NCI-H1092 treated with DMSO at 0.1 percent for 48 hours (cell line): ENCODE data around the gene SLC17A8.
"Not testable (repeated sequence)": the region's sequence is repeated elsewhere in the genome, so short reads cannot be mapped to it uniquely, and the experiment has no call there.

ENCODE experiments used
- DNase-seq: peaks from one replicate; lab custom pipeline; 2025; lab: John Stamatoyannopoulos, UW

Gene SLC17A8

DNA sequence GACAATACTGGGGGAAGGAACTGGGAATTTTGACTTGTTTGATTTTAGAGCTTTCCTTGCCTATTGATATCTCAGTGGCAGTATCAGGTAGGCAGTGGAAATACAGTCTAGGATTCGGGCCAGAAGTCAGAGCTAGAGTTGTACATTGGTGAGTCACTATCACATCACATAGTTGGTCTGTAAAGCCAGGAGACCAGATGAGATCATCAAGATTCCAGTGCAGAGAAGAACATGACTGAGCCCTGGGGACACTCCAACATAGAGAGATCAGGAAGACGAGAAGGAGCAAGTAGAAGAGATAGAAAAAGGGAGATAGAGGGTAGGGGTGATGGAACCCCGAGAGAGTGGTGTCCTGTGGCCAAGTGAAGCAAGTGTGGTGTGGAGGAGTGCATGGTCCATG, 70.2 kb downstream of the SLC17A8 start:
- DNase-seq = no peak

DNA sequence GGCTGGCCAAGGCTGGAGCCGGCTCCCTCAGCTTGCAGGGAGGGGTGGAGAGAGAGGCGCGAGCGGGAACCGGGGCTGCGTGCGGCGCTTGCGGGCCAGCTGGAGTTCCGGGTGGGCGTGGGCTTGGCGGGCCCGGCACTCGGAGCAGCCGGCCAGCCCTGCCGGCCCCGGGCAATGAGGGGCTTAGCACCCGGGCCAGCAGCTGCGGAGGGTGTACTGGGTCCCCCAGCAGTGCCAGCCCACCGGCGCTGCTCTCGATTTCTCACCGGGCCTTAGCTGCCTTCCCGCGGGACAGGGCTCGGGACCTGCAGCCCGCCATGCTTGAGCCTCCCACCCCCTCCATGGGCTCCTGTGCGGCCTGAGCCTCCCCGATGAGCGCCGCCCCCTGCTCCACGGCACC, 73.4 kb downstream of the SLC17A8 start:
- not testable (repeated sequence) for DNase-seq

DNA sequence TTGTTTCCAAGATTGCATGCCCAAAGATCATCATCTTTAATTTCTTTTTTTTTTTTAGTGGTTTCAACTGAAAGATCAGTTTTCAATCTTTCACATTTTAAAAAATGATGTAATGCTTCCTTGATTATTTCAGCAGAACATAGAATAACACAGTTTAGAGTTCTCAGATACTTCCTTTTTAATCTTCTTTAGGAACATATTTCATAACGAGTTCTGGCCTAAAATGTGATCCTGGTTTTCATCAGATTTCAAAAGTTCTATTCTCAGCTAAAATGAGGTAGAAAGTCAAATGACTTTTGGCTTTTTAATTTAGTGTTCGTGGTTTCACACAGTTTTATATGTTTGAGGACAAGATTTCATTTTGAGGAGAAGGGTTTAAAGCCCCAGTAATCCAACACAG, 76.8 kb downstream of the SLC17A8 start:
- no peak for DNase-seq

DNA sequence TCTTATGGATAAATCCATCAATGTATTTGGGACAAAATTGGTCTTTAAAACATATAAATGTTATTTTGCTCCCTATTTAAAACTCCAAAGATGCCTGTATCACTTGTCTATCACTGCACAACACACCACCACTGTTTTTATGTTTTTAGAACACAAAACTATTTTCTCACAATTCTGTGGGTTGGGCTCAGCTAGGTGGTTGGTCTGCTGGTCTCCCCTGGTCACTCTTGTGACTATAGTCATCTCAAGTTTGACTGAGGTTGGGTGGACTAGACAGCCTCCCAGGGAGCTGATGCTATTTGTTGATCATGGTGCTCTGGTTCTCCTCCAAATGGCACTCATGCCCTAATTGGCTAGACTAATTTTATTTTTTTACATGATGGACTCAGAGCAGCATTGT, 77.3 kb downstream of the SLC17A8 start:
- DNase-seq = no peak

DNA sequence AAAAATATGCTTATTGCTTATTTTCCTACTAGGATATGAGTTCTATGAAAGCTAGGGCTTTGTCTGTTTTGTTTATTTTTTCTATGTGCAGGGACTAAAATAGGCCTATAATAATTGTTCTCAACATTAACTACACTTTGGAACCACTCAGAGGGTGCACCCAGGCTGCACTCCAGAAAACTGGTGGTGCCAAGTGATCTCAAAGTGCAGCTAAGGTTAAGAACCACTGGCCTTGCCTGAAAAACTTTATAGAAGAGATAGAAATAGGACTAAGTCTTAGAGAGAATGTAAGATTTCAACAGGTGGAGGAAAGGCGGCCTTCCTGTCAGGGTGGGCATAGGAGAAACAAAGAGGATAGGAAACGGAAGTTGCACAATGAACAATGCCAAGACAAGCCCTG, 79.1 kb downstream of the SLC17A8 start:
- DNase-seq = no peak

DNA sequence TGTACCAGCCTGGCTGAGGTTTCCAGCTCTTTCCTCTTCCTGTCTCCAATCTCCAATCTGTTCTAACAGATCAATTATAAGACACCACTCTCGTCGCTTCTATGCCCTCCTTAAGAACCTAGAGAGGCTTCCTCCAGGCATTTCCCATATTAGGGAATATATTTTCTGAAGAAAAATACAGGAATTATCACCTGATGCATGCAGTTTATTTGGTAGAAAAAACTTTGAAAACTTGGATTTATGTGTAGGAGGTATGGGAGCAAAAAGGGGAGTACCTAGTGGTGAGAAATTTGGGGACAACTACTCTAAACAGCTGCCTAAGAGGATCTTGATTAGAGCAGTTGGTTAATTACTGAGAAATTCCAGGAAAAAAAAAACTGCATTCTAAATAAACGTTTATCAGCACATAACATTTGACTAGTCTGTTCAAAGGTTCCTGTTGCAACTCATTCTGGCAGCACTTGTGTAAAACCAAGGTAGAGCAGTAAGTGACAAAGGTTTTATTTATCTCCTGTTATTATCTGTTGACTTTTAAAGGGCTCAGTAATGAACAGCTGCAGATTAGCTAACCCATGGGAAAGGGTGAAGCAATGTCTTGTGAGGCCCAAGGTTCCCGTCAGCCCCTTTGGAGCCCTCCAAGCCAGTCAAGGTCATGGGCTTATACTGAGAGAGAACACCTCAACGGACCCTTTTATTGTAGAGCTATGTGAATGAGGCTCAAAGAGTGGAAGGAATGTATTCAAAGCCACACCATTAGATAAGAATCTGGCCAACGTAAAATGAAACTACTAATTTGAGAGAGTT, 80.4 kb downstream of the SLC17A8 start:
- DNase-seq = no peak

DNA sequence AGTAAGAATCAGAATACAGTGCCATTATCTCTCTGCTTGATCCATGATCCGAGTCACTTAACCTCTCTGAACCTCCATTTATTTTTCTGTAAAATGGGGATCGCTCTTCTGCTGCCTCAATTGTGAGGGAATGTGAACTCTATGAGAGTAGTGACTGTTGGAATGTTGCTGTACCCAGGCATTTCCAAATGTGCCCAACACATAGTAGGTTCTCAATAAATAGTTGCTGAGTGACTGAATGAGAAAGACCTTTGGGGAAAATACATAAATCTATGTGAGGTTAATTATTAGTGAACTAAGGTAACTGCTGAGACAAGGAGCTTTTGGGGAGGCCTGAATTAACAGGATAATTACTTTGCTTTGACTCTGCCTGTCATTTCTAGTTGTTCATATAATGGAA, 82.9 kb downstream of the SLC17A8 start:
- DNase-seq = no peak

DNA sequence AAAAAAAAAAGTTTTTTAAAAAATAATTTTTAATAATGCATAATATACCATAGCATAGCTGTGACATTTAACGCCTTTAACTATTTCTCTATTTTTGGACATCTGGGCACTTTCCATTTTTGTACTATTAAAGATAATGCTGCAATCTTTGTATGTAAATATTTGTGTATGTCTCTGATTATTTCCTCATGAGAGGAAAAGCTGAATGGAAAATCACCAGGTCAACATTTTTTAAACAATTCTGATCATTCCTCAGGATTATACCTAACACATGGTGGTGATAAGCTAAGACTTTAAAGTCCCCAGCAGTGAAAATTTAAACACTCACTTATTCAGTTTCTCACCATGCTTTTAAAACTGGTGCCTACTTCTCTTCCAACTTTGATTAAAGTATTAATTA, 85.5 kb downstream of the SLC17A8 start:
- no peak for DNase-seq

DNA sequence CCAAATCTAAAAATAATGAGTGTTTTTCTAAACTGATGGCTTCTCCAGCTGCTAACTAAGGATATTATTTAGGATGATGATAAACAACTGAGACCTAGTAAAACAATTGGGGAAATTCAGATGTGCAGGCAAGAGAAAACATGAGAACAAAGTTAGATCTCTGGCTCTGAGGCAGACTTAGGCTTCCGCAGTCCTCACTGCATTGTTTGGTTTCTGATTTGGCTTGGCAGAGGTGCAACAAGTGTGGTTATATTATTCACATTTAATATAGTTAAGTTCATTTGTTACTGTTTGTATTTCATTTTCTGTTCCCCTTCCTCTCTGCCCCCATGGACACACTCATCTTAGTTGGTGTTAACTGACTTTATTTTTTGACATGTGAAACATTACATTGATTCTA, 86.6 kb downstream of the SLC17A8 start:
- no peak for DNase-seq

DNA sequence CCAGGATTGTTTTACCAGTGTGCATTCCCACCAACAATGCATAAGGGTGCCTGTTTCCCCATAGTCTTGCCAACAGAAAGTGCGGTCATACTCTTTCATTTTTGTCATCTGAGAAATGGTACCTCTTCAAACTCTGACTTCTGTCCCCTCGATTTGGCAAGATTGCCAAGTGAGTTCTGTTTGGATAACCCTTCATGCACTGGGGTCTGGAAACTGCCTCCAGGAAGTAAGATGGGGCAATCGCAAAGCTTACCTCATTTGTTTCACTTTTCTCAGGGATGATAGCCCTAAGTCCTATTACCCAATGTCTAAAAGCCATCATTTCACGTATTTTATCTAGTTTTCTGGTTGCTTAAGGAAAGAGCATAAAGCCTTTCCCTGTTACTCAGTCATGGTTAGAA, 88.2 kb downstream of the SLC17A8 start:
- no peak for DNase-seq

DNA sequence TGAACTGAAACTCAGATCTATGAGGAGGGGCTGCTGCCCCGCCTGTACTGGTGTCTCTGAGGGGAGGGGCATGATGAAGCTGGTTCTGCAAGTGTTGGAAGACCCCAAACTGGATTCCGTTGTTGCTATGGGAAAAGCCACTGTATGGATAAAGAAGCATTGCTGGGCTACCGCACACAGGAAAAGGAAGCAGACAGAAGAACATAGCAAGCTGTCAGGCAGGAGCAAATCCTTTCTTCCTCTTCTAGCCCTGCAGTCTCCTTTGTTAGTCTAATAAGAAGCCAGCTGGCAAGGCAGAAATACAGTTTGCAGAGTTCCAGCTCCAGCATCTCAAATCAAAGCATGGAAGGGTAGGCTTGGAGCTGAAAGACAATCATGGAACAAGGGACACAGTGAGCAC, 90.5 kb downstream of the SLC17A8 start:
- no peak for DNase-seq

DNA sequence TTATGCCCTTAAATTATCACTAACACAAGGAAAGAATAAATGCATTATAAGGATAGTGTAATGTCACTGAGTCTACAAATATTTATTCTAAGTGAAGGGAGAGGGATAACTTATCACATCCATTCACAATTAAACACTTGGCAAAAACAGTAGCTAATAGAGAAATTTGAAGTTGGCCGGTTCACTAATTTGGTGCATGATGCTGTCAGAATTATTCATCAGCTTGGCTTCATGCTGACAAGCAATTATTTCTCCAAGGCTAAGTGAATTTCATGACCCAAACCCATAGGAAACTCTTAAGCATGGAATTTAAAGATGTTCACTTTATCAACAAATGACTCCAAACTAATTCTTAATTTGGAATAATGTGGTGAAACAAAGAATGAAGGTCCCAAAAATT, 91.8 kb downstream of the SLC17A8 start:
- no peak for DNase-seq

DNA sequence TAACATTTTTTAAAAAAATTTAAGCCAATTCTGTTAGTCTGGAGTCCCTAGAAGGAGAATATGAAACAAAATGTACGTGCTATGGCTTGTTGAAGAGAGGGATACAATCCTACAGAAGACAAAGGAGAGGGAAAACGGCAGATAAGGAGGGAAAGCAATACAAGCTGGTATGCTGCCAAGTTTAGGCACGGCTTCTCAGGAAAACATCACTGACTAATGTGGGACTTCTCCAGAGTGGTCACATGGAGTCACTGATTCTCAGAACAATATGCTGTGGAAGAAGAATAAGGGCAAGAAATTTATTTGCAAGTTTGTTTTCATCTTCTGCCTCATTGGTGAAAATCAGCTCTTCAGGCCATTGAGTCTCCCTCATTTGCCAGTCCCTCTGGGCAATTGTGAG, 93.9 kb downstream of the SLC17A8 start:
- DNase-seq = no peak

DNA sequence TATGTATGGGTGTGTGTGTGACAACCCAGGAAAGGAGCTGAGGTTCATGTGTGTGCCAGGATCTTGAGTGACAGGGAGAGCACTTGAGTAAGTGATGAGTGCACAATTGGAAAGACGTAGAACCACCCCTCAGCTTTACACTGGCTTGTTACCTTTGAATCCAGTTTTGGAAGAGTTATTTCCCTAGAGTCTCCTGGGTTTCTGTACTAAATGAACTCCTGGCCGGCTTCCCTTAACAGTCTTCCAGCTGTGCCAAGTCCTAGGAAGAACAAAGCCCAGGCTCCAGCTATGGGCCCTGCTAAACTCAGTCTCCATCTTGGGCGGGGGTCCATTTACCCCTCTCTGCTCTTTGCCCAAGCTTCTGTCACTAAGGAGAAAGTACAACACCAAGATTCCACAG, 97.1 kb downstream of the SLC17A8 start:
- DNase-seq = no peak

DNA sequence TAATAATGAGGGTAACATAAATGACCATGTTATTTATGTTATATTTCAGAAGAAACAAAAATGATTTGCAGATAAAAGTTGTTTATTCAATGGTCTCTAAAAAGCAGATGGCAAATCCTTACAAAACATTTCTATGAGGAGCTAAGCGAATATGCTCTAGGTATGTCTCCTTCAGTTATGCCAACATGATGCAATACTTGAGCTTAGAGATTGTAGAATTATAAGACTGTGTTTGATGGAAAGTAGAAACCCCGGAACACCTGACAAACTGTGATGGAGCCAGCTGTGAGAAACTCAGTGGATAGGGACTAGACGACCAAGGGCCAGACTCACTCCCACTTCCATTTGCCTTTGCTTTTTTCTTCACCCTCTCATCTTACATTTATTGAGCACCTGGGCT, 99.0 kb downstream of the SLC17A8 start:
- DNase-seq = no peak

DNA sequence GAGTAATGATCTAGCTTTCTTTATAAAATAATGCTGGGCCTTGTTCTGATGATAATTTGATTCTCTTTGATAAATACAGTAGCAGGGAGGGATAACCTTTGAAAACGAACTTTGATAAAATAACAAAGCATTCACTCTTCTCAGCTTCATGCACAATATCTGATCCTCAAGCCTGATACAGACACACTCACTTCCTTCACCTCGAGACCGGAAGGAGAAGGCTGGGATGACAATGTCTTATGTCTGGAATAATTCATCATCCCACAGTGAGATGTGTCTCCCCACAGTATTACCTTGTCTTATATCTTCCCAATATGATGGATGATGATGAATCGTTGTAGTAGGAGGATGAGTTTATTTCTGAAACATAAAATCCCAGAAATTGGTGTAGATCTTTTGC, 101.3 kb downstream of the SLC17A8 start:
- no peak for DNase-seq

DNA sequence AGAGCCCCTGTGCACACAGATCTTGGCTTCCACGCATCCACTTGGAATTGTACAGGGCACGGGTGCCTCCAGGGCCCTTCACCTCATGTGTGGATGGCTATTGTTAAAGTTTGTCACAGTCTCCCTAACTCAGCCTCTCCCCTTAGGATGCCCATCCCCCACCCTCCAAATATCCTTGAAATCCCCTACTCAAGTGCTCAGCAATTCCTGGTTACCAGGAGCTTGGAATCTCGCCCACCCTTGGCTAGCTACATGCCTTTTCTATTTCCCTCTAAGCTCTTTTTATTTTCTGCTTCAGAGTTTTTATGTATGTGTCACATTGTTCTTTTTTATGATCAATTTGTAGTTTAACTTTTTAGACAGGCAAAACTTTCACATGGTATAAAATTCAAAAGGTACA, 103.8 kb downstream of the SLC17A8 start:
- no peak for DNase-seq

DNA sequence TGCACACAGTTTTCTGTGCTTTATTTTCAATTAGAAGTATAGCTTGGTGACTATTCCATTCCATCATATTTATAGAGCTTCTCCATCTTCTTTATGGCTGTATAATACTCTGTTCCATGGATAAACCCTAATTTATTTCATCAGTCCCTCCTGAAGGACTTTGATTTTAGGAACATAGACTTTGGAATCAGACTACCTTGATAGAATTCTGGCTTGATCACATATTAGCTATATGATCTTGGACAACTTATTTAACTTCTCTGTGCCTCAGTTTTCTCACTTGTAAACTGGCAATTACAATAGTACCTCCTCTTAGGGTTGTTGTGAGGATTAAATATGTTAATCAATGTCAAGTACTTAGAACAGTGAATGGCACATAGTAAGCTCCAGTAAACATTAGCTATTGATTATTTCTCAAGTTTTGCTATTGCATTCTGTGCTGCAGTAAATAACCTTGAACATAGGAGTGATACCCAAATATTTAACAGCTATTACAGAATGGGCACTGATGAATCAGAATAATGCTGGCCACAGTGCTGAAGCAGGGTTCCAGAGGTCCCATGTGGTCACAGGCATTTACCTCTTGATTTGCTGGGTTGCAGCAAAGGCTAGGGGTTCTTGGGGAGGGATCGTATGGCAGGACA, 104.6 kb downstream of the SLC17A8 start:
- no peak for DNase-seq

DNA sequence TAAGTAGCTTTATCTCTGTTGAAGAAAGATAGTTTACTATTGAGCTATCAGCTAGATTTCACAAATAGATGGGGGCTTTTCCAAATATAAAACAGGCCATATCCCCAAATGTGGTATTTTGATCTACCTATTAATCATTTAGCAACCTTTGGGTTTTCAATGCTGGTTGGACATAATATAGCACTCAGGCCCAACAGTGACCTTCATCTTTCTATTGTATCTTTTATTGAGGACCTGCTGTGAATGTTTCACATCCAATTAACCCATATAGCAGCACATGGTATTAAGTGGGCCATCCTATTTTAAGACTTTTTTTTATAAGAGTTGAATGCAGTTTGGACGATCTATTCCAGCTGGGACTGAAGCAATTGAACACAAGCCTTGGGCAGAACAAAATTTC, 106.8 kb downstream of the SLC17A8 start:
- DNase-seq = no peak

DNA sequence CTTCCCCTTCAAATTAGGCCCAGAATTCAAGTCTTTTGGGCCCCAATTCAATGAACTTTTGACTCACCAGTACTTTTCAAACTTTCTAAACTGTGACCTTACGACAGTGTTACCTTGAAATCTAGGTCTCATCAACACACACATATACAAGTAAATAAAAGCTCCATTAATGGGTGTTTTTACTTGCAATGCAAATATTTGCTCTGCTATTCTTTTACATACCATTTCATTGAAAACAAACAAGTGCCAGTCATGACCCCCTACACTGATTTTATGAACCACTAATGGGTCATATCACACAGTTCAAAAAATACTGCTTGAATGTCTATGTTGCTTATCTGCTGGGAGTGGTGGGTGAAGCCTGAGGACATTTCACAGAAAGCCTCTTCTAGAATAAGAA, 107.7 kb downstream of the SLC17A8 start:
- no peak for DNase-seq

DNA sequence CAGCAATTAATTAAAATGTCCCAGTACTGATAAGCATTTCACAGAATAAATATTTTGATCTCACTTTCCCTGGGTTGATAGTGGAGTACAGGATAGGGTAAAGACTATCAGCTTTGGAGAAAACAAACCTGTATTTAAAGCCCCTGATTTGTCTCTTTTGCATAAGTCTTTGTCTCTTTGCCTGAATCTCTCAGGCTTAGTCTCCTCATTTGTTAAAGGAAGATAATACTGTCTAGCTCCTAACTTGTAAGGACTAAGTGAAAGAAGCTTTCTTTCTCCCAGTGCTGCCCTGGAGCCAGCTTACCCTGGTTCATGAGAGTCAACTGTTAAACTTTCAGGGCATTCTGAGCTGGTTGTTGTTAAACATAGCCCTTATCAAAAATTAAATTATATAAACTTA, 111.3 kb downstream of the SLC17A8 start:
- no peak for DNase-seq
